HG03378 (cell line): ENCODE measurements around the gene MED31.
"Not testable (repeated sequence)": the region's sequence is repeated elsewhere in the genome, so short reads cannot be mapped to it uniquely, and the experiment has no call there.

ENCODE experiments used
- ATAC-seq: cut with Tn5 transposase; IDR thresholded peaks from one replicate; pipeline ENCODE4 v1.9.1; 2021; ENCODE audit warnings: mild to moderate bottlenecking, moderate library complexity; ENCODE audit not compliant: unreplicated experiment

MED31 gene

DNA sequence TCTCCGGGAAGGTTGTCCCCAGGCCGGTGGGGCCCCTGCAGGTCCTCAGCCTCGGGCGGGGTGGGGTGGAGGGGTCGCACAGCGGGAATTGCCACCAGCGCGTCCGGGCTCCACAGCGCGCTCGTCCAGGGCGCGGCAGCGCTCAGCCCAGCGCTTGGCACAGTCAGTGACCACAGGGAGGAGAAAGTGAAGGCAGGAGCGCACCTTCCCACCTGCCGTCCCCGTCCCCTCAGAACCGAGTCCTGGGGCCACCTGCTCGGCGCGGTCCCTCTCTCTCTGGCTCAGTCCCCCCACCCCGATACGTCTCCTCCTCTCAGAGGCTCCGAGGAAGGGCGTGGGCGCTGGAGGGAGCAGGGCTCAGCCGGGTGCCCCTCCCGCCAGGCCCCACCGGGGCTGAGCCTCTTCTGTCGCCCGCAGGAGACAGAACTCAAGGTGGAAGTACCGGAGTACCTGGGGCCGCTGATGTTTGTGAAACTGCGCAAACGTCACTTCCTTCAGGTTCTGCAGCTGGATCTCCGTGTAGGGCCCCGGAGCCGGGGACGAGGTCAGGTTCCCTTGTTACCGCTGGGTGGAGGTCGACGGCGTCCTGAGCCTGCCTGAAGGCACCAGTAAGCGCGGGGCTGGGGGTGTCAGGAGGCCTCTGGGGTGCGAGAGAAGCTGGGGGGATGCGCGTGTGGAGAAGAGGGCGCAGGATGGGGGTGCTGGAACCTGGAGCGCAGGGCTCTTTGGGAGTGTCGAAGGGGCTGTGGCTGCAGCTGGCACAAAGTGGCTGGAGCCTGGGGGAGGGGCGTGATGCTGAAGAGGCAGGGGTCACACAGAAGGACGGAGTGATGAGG, 5.6 kb upstream of the MED31 start:
- not testable (repeated sequence) for ATAC-seq

DNA sequence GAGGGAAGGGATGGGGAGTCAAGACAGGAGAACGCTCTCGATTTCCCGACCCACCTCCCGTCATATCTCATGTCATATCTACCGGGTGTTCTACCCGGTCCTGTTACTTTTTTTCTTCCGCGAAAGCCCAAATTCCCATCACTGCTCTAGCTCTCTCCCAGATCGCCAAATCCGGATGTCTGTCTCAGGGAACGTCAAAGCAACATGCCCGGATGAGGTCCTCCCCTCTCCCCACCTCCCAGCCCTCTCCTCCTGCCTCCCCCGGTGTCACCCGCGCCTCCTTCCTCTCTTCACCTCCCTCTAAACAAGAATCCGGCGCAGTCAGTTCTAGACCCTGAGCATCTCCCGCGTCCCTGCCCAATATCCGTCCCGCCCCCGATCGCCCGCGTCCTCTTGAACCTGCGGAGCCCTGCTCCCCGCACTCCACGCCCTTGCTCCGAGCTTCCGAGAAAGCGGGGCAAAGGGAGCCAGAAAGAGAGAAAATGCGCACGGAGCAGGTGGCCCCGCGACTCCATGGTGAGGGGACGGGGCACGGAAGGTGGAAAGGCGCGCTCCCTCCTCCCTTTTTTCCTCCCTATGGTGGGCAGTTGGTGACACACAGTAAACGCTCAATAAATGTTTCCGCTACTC, 4.4 kb upstream of the MED31 start:
- ATAC-seq = not testable (repeated sequence)

- ATAC-seq = no peak
Measured at GRCh38 chr17:6654841-6655731, 3.7 kb upstream of the MED31 start.

DNA sequence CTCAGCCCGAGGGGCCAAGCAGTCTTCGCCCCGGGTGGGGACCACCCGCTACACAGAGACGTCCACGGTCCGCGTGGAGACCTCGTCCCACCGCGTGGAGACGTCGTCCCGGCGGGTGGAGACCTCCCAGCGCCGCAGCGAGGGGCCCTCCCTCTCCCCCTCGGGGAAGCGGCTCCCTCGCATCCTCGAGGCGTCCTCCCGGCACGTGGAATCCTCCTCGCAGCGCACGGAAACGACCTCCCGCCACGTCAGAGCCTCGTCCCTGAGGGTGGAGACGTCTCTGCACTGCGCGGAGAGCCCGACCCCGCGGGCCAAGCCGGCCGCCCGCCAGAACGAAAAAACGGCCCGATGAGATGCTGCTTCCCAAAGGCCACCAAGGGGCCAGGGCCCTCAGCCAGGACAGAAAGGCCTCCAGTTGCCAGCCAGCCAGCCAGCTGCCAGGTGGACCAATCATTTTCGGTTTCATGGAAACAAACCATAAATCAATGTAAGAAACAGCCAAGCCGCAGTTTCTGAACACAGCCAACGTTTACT, 581 bp upstream of the MED31 start:
- ATAC-seq = no peak

DNA sequence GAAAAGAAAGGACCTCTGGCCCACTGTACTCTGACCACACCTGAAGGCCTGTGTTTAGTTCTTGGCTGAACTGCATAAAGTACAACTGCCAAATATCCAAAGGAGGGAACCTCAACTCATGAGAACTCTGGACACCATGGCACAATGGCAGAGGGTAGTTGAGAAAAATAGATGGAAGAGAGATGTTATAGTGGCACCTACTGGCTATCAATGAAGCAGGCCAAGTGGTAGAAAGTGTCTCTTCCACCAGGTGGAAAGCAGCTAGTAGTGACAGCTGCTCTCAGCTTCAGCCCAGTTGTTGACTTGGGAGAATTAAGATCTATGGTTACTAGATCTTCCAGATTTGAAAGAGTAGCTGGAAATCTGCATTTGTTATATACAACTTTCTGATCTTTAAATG, 3.2 kb downstream of the MED31 start:
- ATAC-seq = no peak

DNA sequence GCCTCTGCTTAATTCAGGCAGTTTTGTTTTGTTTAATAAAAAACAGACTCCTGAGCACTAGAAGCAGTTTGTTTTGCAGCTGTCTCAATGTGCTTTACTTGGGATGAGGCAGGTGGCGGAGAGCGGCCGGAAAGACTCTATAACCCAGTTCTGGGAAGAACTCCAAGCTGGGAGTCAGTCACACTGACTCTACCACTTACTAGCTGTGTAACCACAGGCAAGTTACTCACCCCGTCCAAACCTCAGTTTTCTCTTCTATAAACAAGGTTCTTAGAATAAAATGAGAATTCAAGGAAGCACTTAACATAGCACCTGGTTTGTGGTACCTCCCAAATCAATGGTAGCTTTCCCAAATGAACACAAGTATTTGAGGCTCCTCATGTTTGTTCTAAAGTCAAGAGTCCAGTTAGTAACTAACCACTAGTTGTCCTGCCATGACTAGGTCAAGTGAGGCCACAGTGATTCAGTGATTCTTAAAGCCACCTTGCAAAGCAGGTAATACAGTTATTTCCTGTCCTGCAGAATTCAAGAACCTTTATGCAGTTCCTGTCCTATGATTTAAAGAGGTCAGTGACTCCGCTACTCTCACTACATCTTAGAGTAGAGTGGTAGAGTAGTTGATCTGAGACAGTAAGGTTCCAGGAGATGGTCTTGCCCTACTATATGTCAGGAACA, 7.8 kb downstream of the MED31 start:
- no peak for ATAC-seq

- ATAC-seq = no peak
Measured at GRCh38 chr17:6642592-6642991, 8.8 kb downstream of the MED31 start.

DNA sequence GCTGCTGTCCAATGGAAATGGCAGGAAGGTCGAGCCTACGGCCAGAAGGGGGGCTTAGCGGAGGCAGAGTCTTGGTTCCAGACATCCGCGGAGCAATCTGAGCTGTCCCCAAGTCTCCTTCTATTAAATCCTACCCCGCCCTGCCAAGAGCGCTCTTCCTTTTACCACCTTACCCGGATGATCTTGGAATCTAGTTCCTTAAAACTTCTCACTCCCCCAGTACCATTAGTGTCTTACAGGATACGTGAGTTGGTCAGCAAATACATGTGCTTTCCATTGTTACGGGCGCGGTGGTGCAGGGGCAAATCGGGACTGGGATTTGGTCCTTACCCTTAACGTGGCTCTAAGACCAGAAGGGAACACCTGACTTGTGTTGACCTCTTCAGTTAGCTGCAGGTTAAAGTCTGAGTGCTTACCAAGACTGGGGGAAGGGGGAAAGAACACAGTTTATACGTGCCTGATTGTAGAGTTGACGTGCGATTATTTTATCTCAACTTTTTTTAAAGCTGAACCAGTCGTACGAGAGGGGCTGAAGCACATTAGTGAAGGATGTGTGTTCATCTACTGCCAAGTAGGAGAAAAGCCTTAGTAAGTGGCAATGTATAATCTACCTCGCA, 10.1 kb downstream of the MED31 start:
- ATAC-seq = no peak

DNA sequence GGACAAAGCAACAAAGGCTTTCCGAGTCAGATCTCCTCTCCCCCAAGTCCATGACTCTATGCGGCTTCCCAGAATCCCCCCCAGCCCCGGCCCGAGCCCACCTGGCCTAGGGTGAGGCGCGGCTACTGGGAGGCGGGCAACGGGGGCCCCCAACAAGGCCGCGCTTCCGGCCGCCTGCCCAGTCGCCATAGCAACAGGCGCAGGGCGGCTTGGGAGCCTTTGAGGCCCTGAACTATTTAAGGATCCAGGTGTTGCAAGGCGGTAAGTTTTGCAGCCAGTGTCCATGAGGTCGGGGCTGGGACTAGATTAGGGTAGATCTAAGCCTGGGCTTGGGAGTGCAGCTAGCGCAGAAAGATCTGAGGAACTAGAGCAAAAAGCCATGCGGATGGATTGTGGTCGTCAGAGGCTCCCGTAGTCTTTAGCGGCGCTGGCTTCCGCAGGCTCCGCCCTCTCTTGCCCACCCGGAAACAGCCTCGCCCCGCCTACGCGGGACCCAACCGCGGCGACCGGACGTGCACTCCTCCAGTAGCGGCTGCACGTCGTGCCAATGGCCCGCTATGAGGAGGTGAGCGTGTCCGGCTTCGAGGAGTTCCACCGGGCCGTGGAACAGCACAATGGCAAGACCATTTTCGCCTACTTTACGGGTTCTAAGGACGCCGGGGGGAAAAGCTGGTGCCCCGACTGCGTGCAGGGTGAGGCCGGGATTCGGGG, 10.7 kb downstream of the MED31 start, which contains the start of the genes KIAA0753 and TXNDC17:
Gene KIAA0753, minus strand, starts transcription at position 176 of the 711 bp plus-strand sequence. CDS start 5,608 bp downstream, outside the sequence.
Gene TXNDC17, plus strand, starts transcription at position 525 of the 711 bp plus-strand sequence. Its CDS starts 23 bp downstream, at position 548.
- peak; percentile 70 for ATAC-seq

DNA sequence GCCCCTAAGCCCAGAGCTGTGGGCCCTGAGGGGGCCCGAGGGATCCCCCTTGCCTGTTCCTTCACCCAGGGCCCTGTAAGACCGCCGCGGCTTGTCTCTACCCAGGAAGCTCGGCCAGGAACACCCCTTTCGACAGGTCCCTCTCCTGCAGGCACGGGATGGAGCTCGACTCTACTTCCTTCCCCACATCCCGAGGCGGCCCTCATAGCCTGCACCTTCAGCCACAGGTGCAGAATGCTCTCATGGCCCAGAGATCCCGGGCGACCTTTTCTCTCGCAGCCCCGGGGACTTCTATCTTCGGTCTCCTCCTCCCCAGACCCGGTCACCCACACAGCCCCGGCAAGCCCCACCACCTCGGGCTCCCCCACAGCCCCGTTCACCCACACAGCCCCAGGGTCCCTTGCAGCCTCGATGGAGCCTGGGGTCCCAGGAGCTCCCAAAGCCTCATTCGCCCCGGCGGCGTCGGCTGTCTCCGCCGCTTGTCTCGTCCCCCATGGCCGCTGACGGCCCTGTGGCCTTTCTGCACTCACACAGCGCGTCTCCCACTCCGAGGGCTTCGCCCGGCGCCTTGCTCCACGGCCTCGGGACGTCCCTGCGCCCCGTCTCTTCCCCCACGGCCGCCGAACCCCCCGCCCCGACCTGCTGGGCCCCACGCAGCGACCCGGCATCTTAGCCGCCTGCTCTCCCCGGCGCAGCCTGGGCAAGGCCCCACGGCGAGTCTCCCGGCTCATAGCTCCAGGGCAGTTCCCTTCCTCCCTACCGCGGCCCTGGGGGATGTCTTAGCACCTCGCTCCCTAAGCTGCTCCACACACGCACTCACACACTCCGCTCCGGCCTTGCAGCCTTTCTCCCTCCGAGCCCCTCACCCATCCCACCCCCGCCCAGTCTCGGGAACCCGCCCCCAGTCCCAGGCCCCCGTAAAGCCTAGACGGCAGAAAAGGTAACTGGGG, 11.5 kb downstream of the MED31 start:
- ATAC-seq = no peak

DNA sequence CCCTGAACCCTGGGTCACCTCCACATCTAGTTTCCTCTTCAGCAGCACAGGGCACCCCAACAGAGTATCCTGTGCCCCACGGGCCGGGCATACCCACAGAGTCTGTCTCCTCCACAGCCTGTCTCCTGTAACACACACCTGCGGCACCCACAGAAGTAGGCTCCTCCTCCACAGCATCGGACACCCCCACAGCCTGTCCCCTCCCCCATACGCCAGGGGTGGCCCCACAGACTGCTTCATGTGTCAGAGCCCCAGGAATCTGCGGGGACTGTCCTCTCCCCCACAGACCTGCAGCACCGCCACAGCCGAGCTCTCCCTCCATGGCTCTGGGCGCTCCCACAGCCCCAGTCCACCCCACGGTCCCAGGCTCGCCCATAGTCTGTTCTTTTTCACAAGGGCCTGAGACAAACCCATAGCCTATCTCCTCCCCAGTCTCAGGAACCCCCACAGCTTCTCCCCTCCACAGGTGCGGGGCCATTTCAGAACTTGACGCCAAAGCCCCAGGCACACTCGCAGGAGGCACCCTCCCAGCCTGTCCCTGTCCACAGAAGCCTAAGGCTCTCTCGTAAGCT, 12.3 kb downstream of the MED31 start:
- no peak for ATAC-seq

DNA sequence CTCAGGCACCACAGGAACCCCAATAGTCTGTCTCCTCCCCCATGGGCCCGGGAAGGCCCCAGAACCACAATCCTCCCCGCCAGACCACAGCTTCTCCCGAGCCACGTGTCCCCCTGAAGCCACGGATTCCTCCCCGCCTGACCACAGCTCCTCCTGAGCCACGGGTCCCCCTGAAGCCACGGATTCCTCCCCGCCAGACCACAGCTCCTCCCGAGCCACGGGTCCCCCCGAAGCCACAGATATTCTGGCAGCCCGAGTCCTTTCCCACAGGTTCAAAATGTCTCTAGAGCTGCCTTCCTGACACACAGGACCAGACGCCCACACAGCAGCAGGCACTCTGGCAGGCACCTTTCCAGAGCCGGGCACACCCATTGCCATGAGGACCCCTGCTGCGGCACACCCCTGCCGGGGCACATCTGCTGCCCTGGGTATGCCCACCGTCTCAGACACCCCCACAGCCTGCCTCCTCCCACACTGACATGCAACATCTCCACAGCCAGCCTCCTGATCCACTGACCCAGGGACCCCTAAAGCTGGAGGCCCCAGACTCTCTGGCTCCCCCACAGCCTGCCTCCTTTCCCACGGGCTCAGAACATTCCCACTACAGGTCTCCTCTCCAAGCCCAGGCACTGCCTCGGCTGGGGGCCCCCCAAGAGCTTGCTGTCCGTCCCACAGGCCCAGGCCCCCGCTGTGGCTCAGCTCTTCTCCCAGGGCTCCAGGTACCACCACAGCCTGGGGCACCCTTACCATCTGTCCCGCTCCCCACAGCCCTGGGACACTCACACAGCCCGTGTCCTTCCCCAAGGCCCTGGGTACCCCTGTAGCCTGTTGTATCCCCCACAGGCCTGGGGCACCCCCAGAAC, 13.1 kb downstream of the MED31 start:
- ATAC-seq = no peak

- ATAC-seq = no peak
Measured at GRCh38 chr17:6637458-6637840, 14.0 kb downstream of the MED31 start.

DNA sequence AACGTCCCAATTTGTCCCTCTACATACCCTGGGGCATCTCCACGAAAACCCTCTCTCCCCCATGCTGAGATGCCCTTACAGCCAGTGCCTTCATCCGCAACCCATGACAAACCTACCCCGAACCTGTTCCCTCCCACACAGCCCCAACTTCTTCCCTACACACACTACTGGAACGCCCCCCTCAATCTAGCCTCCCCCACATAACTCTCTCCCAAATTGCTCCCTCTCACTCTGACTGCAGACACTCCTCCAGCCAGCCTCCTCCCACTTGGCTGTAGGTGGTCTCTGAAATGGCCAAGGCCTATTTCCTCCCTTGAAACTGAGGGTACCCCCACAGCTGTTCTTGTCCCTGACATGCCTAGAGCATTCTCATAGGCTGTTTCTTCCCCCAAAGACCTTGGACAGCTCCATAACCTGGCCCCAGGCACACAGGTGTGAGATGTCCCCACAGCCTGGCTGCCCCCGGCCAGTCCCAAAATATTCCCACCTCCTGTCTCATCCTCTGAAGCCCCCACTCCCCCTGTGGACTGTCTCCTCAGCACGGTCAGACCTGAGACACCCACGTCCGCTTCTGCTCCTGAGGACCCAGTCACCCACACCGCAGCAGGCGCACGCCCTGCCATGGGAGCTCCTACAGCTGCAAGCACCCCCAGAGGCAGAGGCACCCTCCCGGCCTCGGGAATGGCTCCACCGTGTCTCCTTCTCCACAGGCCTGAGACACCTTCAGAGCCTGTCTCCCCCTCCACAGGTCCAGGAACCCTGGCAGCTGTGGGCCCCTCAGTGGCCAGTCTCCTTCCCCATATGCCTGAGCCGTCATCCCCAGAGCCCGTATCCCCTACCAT, 14.6 kb downstream of the MED31 start:
- no peak for ATAC-seq

DNA sequence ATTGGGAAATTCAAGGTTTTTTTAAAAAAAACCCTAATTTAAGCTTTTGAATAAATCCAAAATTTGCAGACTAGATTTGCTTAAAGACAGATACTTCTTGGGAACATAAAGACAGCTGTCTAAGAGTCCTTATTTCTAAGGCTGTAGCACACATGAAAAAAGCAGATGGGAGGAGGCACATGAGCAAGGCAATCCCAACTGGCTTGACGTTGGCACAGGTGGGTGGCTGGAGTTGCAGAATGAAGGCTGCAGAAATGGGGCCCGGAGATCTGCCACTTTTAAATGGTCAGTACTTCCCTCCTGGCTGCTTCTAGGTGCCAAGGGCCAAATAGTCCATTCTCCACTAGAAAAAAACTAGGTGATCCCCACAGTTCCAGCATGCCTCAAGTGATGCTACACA, 15.3 kb downstream of the MED31 start:
- ATAC-seq = no peak

GRCh38 chr17:6633263-6633662, 18.1 kb downstream of the MED31 start:
- ATAC-seq = no peak
